ENCODE measurements around the gene ELP2.
A peak's percentile ranks its signal among the peaks of the same experiment; 100 is the strongest.
"Not testable (repeated sequence)": the region's sequence is repeated elsewhere in the genome, so short reads cannot be mapped to it uniquely, and the experiment has no call there.

ELP2 gene

GRCh38 chr18:36104749-36105148, 24.9 kb upstream of the ELP2 start:
- Mint-ChIP-seq H3K4me3 (no peak overlapping the region), H3K9me3 (peaks cover 2 to 4% of the 10 kb centered on the region in 2 donors), H3K4me1 (peaks cover 4 to 8% of the 10 kb centered on the region in 2 donors), H3K36me3 (peaks cover 5 to 23% of the 10 kb centered on the region in 2 donors), H3K27ac (no peak overlapping the region), H3K27me3 (peaks cover 7 to 9% of the 10 kb centered on the region in 2 donors)
- ATAC-seq (replicated peaks) (no peak), DNase-seq (no peak)

DNA sequence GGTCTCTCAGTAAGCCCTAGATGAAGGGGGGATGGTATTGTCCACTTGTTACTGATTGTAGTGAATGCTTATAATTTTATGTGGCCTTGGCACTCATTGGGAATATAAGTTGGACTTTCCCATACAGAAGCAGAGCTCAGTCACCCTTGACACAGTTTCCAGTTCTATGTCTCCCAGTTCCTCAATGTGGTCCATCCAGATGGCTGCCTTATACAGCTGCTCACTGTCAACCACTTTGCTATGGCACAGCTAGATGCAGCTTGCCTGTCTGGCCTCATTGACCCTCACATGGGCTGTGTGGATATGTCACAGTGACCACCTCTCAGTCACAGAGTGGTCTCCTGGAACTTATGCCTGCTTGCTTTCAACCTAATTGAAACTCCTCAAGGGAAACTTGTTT, 22.2 kb upstream of the ELP2 start:
- peaks cover 4 to 8% of the 10 kb centered on the region in 2 donors for H3K4me1 Mint-ChIP-seq
- DNase-seq = no peak
- ATAC-seq (replicated peaks) = peak; percentile 72 to 78
- no peaks in the 10 kb centered on the region for H3K9me3 Mint-ChIP-seq
- no peak overlapping the region for H3K4me3 Mint-ChIP-seq
- peaks cover 16 to 35% of the 10 kb centered on the region in 2 donors for H3K36me3 Mint-ChIP-seq
- H3K27ac Mint-ChIP-seq = no peak overlapping the region
- H3K27me3 Mint-ChIP-seq = peaks cover 0 to 1% of the 10 kb centered on the region in 2 donors

DNA sequence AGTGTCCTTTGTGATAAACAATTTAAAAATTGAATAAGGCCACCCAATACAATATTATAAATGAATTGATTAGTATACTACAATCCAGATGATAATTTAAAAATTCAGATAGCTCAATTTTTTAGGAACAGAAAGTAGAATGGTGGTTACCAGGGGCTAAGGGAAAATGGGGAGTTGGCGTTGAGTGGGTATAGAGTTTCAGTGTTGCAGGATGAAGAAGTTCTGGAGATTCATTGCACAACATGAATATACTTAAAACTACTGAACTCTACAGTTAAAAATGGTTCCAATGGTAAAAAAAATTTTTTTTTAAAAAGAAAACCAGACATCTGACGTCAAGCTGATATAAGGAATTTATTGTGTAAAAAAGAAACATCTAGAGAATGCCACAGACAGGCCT, 21.5 kb upstream of the ELP2 start:
- H3K27ac Mint-ChIP-seq = no peak overlapping the region
- ATAC-seq (replicated peaks) = no peak

DNA sequence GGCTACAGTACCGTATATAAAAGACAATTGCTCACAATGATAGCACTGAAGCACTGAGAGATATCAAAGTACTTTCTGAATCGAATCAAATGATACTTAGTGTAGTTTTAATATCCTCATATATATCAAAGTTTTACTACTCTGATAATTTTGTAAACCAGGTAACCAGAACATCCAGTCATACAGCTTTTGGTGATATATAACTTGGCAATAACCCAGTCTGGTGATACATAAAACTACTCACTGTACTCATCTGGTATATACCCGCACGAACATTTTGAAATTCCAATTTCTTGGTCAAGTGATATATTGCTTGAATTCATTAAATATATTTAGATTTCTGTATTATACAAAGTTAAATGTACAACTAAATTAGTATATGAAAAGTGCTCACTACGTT, 21.1 kb upstream of the ELP2 start:
- peaks cover 4 to 8% of the 10 kb centered on the region in 2 donors for H3K4me1 Mint-ChIP-seq

More for the DNA sequence above, 21.5 kb upstream of the ELP2 start:
- Mint-ChIP-seq H3K9me3 (no peaks in the 10 kb centered on the region), H3K4me3 (no peak overlapping the region), H3K27me3 (no peaks in the 10 kb centered on the region), H3K36me3 (peaks cover 17 to 40% of the 10 kb centered on the region in 2 donors), H3K4me1 (peaks cover 4 to 8% of the 10 kb centered on the region in 2 donors)
- no peak for DNase-seq

DNA sequence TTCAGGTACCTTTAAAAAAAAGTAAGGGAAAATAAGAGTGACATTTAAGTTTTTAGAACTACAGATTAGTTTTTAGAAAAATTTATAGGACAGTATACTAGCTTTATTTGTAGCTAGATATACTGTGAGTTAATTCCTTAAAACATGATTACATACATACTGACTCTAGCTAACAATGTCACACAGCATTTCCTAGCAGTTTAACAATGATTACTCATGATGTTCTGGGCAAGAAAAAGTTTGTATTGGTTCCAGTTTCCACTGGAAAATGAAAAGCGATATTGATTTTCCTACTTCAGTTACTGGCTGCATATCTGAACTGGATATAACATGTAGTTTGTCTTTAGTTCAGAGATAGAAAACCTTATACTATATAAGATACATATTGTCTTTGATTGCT, 20.0 kb upstream of the ELP2 start:
- H3K27me3 Mint-ChIP-seq = no peaks in the 10 kb centered on the region
- peaks cover 22 to 48% of the 10 kb centered on the region in 2 donors for H3K36me3 Mint-ChIP-seq
- no peak overlapping the region for H3K27ac Mint-ChIP-seq
- no peak for DNase-seq
- ATAC-seq (replicated peaks) = no peak
- H3K4me1 Mint-ChIP-seq = peaks cover 4 to 8% of the 10 kb centered on the region in 2 donors
- H3K9me3 Mint-ChIP-seq = no peaks in the 10 kb centered on the region
- no peak overlapping the region for H3K4me3 Mint-ChIP-seq

More for the DNA sequence above, 21.1 kb upstream of the ELP2 start:
- H3K27ac Mint-ChIP-seq = no peak overlapping the region
- DNase-seq (no peak), ATAC-seq (replicated peaks) (no peak)
- no peak overlapping the region for H3K4me3 Mint-ChIP-seq
- peaks cover 17 to 42% of the 10 kb centered on the region in 2 donors for H3K36me3 Mint-ChIP-seq
- H3K27me3 Mint-ChIP-seq = no peaks in the 10 kb centered on the region
- no peaks in the 10 kb centered on the region for H3K9me3 Mint-ChIP-seq

DNA sequence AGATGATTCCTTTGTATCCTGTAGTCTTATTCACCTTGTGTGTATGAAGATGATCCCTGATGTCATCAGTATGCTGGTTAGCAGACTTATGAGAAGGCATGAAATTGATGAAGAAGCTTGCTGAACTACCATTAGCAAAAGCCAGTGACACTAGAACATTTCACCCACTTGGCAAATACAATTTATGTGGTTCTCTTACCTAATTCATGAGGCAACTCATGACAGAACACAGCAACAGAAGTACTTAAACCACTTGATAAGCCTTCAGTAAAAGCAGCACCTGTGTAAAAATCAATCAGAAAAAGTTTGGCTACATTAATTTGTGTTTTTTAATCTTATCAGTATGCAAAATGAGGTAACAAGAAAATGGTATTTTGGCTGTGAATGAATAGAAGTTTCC, 17.4 kb upstream of the ELP2 start:
- Mint-ChIP-seq H3K4me1 (peaks cover 4 to 8% of the 10 kb centered on the region in 2 donors), H3K9me3 (no peaks in the 10 kb centered on the region), H3K4me3 (no peak overlapping the region), H3K27ac (no peak overlapping the region), H3K36me3 (peaks cover 41 to 65% of the 10 kb centered on the region in 2 donors), H3K27me3 (no peaks in the 10 kb centered on the region)
- DNase-seq (no peak), ATAC-seq (replicated peaks) (no peak)

DNA sequence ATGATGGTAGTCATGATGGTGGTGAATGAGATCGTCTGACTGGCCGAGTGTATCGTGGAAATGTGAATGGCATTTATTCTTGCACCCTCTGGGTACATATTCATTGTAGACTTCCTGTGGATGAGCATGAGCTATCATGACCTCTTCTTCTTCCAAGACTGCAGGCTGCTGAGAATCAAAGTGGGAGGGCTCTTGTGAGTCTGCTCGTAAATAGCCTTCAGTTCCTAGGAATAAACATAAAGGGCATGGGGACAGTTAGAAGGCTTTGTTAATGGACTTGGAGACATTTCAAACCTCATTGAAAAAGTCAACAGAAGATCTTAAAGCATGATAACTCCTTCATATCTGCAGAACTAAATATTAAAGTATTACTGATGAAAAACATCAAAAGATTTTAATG, 15.4 kb upstream of the ELP2 start:
- no peaks in the 10 kb centered on the region for H3K9me3 Mint-ChIP-seq
- H3K36me3 Mint-ChIP-seq = peaks cover 44 to 58% of the 10 kb centered on the region in 2 donors
- ATAC-seq (replicated peaks) = no peak

DNA sequence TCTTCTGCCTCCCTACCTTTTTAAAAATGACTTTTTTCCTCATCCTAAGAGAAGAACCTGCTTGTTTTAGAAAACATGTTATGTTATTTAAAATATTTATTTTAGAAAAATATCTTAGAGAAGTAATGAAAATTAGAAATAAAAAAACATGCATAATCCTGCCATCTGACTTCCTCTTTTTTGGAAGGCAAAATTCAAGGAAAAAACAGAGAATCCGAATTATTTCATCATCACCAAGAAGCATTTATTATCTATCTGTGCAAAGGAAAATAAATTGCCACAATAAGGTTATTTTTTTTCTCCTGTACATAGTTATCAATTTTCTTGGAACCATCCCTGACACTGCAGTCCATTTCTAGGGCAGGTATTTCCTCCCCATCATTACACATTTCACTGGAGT, 15.0 kb upstream of the ELP2 start:
- Mint-ChIP-seq H3K27me3 (no peaks in the 10 kb centered on the region), H3K4me1 (no peaks in the 10 kb centered on the region), H3K36me3 (peaks cover 42 to 58% of the 10 kb centered on the region in 2 donors), H3K4me3 (no peak overlapping the region), H3K9me3 (no peaks in the 10 kb centered on the region), H3K27ac (no peak overlapping the region)
- ATAC-seq (replicated peaks) (no peak), DNase-seq (no peak)

More for the DNA sequence above, 15.4 kb upstream of the ELP2 start:
- no peak for DNase-seq
- Mint-ChIP-seq H3K27me3 (no peaks in the 10 kb centered on the region), H3K27ac (no peak overlapping the region), H3K4me3 (no peak overlapping the region), H3K4me1 (no peaks in the 10 kb centered on the region)

GRCh38 chr18:36116771-36117170, 12.9 kb upstream of the ELP2 start:
- not testable (repeated sequence) for ATAC-seq (replicated peaks); DNase-seq; H3K4me1 Mint-ChIP-seq; H3K27ac Mint-ChIP-seq; H3K9me3 Mint-ChIP-seq; H3K27me3 Mint-ChIP-seq; H3K4me3 Mint-ChIP-seq
- peaks cover 36 to 53% of the 10 kb centered on the region in 2 donors for H3K36me3 Mint-ChIP-seq

DNA sequence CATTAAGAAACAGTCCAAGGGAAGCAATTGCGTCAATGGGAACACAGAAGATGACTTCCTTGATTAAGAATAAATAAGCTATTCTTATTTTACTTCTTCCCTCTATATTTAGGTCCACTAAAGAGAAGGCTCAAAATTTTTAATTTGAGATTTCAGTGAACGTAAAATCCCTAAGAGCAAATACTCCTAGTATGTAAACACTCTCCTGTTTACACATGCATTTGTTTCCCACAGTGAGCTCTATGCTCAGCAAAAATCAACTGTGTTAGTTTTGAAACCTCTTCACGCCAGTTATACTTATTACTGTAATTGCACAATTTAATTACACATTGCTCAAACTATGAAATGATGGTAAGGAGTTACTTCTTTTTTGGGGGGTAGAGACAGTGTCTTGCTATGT, 9.4 kb upstream of the ELP2 start:
- peaks cover 0 to 4% of the 10 kb centered on the region in 2 donors for H3K4me1 Mint-ChIP-seq
- ATAC-seq (replicated peaks) = no peak
- no peak overlapping the region for H3K4me3 Mint-ChIP-seq
- H3K36me3 Mint-ChIP-seq = peaks cover 32 to 52% of the 10 kb centered on the region in 2 donors
- H3K27me3 Mint-ChIP-seq = no peaks in the 10 kb centered on the region
- no peak for DNase-seq
- no peaks in the 10 kb centered on the region for H3K9me3 Mint-ChIP-seq
- no peak overlapping the region for H3K27ac Mint-ChIP-seq

- H3K27ac Mint-ChIP-seq = no peak overlapping the region
- no peaks in the 10 kb centered on the region for H3K27me3 Mint-ChIP-seq
- no peak for DNase-seq
- no peak overlapping the region for H3K4me3 Mint-ChIP-seq
- H3K4me1 Mint-ChIP-seq = peaks cover 15 to 32% of the 10 kb centered on the region in 2 donors
- H3K9me3 Mint-ChIP-seq = no peaks in the 10 kb centered on the region
- no peak for ATAC-seq (replicated peaks)
- H3K36me3 Mint-ChIP-seq = peaks cover 28 to 45% of the 10 kb centered on the region in 2 donors
These were observed 4.9 kb upstream of the ELP2 start for GRCh38 chr18:36124841-36125240.

GRCh38 chr18:36126668-36127067, 3.0 kb upstream of the ELP2 start:
- Mint-ChIP-seq H3K36me3 (peaks cover 28 to 41% of the 10 kb centered on the region in 2 donors), H3K27me3 (no peaks in the 10 kb centered on the region), H3K4me3 (no peak overlapping the region), H3K4me1 (peaks cover 19 to 44% of the 10 kb centered on the region in 2 donors), H3K27ac (no peak overlapping the region), H3K9me3 (no peaks in the 10 kb centered on the region)
- DNase-seq (no peak), ATAC-seq (replicated peaks) (no peak)

DNA sequence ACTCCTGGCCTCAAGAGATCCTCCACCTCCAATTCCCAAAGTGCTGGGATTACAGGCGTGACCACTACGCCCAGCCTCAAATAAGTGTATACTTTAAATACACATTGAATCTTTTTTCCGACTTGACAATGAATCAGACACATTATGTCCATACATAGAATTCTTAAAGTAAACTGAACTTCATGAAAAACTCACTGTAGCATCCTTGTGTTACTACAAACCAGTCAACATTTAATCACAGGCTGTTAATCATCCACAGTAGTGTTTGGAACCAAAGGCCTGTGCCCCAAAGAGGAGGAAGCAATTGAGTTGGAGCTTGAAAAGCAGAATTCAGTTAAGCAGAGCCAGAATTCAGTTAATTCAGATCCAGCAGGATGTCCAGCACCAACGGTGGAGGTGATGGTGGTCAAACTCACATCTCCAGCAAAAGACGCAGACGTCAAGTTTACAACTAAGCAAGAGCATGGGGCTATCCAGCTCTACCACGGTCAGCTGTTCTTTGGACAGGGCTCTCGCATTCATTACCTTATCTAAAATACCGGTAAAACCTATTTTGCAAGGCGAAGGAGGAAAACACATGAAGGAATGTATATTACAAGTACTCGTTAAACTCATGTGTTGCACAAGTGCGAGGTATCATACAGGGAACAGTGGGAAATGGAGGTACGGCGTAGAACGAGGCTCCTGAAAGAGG, 1.7 kb upstream of the ELP2 start:
- DNase-seq = no peak

GRCh38 chr18:36128530-36128870, 1.2 kb upstream of the ELP2 start:
- Mint-ChIP-seq H3K27ac (peak overlapping the region; percentile 98), H3K4me1 (peaks cover 25 to 58% of the 10 kb centered on the region in 2 donors), H3K27me3 (no peaks in the 10 kb centered on the region), H3K36me3 (peaks cover 27 to 40% of the 10 kb centered on the region in 2 donors), H3K4me3 (peak overlapping the region; percentile 96 to 99), H3K9me3 (no peaks in the 10 kb centered on the region)
- DNase-seq (no peak), ATAC-seq (replicated peaks) (no peak)

More for the DNA sequence above, 1.7 kb upstream of the ELP2 start:
- no peaks in the 10 kb centered on the region for H3K27me3 Mint-ChIP-seq
- peak overlapping the region; percentile 96 to 99 for H3K4me3 Mint-ChIP-seq
- H3K27ac Mint-ChIP-seq = peak overlapping the region; percentile 98
- H3K36me3 Mint-ChIP-seq = peaks cover 27 to 42% of the 10 kb centered on the region in 2 donors
- H3K4me1 Mint-ChIP-seq = peaks cover 25 to 57% of the 10 kb centered on the region in 2 donors
- H3K9me3 Mint-ChIP-seq = no peaks in the 10 kb centered on the region
- ATAC-seq (replicated peaks) = no peak

DNA sequence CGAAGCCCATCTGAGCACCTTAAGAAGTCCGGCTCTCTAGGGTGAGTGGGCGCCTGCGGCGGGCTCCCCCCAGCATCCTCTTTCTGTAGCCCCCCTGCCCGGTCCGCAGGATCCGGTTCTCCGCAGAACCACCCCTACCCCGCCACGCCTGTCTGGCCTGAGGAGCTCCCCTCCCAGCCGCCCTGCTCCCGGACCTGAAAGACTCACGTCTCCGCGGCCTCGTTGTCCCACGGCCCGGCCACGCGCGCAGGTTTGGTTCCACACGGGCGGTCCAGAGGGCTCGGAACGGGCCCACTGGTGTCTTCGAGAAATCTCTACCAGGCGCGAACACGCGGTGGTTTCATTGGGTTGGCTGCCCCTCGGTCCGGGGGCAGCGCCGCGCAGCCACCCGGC, 796 bp upstream of the ELP2 start:
- peaks cover 26 to 61% of the 10 kb centered on the region in 2 donors for H3K4me1 Mint-ChIP-seq
- peak; percentile 13 to 21 for ATAC-seq (replicated peaks)
- peak overlapping the region; percentile 98 for H3K27ac Mint-ChIP-seq
- peaks cover 28 to 39% of the 10 kb centered on the region in 2 donors for H3K36me3 Mint-ChIP-seq
- no peak for DNase-seq
- H3K9me3 Mint-ChIP-seq = no peaks in the 10 kb centered on the region
- H3K27me3 Mint-ChIP-seq = no peaks in the 10 kb centered on the region
- H3K4me3 Mint-ChIP-seq = peak overlapping the region; percentile 96 to 99

Measured in stimulated activated naive B cell treated with anti-CD40 and anti-IgM and Interleukin-4, amounts not matched to agents 10 μg/mL and 1 μg/mL and 100 μg/mL, for 72 hours (primary cell).